ENCODE data around the gene MPG.
A peak's percentile ranks its signal among the peaks of the same experiment; 100 is the strongest.

GRCh38 chr16:77807-78443, at the start of gene MPG:
- TF ChIP-seq CTCF (IDR thresholded peaks at IDR 0.05) (no peak), REST (IDR thresholded peaks at IDR 0.05; ENCODE audit: insufficient read depth in 1 of 2, low read depth in 2 of 2, low read length in 1 of 2) (no peak), POLR2AphosphoS5 (IDR thresholded peaks at IDR 0.05; ENCODE audit: low read depth, low read length) (no peak; the same call in none of the 2 replicates), SIN3A (IDR thresholded peaks at IDR 0.05; ENCODE audit: borderline replicate concordance, insufficient read depth, low read depth, low read length) (peak; percentile 78; the same call in 1 of the 2 replicates)
